H1 (cell line): Measurements from ENCODE around the gene F5. TPM values are rescaled to one million over a fixed set of nuclear protein-coding genes. Genes with fewer than 3 reads are reported as not detected.

Experiments
- CTCF ChIA-PET: fragments of 300-600 bp; sonication (Branson Sonifier 250); formaldehyde crosslinking; loops from one replicate; lab custom pipeline; 2021; ENCODE audit not compliant: partially characterized antibody; lab: Charles Lee
- POLR2A ChIA-PET: fragments of 300-600 bp; sonication (Branson Sonifier 250); formaldehyde crosslinking; loops from one replicate; lab custom pipeline; 2021; ENCODE audit warnings: inconsistent platforms; ENCODE audit not compliant: partially characterized antibody; lab: Charles Lee
- DNase-seq, 2 experiments: peaks; one replicate each; pipeline versions ENCODE4 v3.0.0 to v3.0.0-alpha.2; 2010 to 2022; ENCODE audit warnings: low spot score in 2 of 2, low read depth in 1 of 2, mixed read lengths in 1 of 2
- FAIRE-seq: peaks from 2 replicates; lab custom pipeline; 2011; peaks lifted over from hg19 to GRCh38; lab: Jason Lieb, UNC
- H2AFZ ChIP-seq: 2 replicates; pipeline ENCODE4 v1.8.1; 2012; ENCODE audit warnings: low read length, inconsistent platforms
- H2AK5ac ChIP-seq: 2 replicates; pipeline ENCODE4 v1.6.1; 2013; ENCODE audit warnings: low read depth, low read length
- H2BK120ac ChIP-seq: replicated peaks from 2 replicates; pipeline ENCODE3; 2013; ENCODE audit warnings: low read depth, low read length, inconsistent platforms
- H2BK12ac ChIP-seq: 2 replicates; pipeline ENCODE4 v1.6.1; 2013; ENCODE audit warnings: low read depth, low read length
- H2BK15ac ChIP-seq: 2 replicates; pipeline ENCODE4 v1.6.1; 2013; ENCODE audit warnings: low read length
- H2BK20ac ChIP-seq: 2 replicates; pipeline ENCODE4 v1.6.1; 2013; ENCODE audit warnings: low read length
- H2BK5ac ChIP-seq: 2 replicates; pipeline ENCODE4 v1.6.1; 2013; ENCODE audit warnings: low read depth, low read length
- H3K14ac ChIP-seq: 2 replicates; pipeline ENCODE4 v1.6.1; 2013; ENCODE audit warnings: inconsistent platforms; ENCODE audit not compliant: insufficient read length
- H3K18ac ChIP-seq: 2 replicates; pipeline ENCODE4 v1.6.1; 2013; ENCODE audit warnings: low read length; ENCODE audit errors: extremely low read depth
- H3K23ac ChIP-seq: 2 replicates; pipeline ENCODE4 v1.6.1; 2013; ENCODE audit warnings: inconsistent platforms; ENCODE audit not compliant: insufficient read length
- H3K23me2 ChIP-seq: 2 replicates; pipeline ENCODE4 v1.6.1; 2013; ENCODE audit warnings: low read depth, low read length
- H3K27ac ChIP-seq: 2 replicates; pipeline ENCODE4 v1.6.1; 2011; ENCODE audit warnings: low read depth, low read length, inconsistent platforms
- H3K27me3 ChIP-seq, 4 experiments: replicated peaks in 1 of 4; 1 replicate in 1 of 4; 2 replicates in 3 of 4; pipeline versions ENCODE4 v1.6.1 to v1.8.1; 2011 to 2013; ENCODE audit warnings: low read length in 3 of 4, mild to moderate bottlenecking in 3 of 4, inconsistent platforms in 2 of 4, mixed read lengths in 2 of 4, moderate library complexity in 1 of 4; ENCODE audit not compliant: control insufficient read depth in 3 of 4, insufficient read depth in 3 of 4; ENCODE audit errors: extremely low read depth in 1 of 4
- H3K36me3 ChIP-seq, 4 experiments: 2 replicates each; pipeline versions ENCODE4 v1.6.1 to v1.8.1; 2011 to 2013; ENCODE audit warnings: mild to moderate bottlenecking in 4 of 4, low read length in 3 of 4, moderate library complexity in 2 of 4, control low read depth in 1 of 4, inconsistent platforms in 1 of 4; ENCODE audit not compliant: insufficient read depth in 4 of 4, control insufficient read depth in 2 of 4
- H3K4ac ChIP-seq: replicated peaks from 2 replicates; pipeline ENCODE3; 2013; ENCODE audit warnings: low read length, low read depth, mixed read lengths, inconsistent platforms; ENCODE audit not compliant: insufficient read length
- H3K4me1 ChIP-seq, 4 experiments: replicated peaks in 1 of 4; 1 replicate in 1 of 4; 2 replicates in 3 of 4; pipeline versions ENCODE4 v1.6.1 to v1.8.1; 2011 to 2013; ENCODE audit warnings: low read length in 3 of 4, inconsistent platforms in 2 of 4, mixed read lengths in 1 of 4; ENCODE audit not compliant: insufficient read depth in 4 of 4, control insufficient read depth in 3 of 4
- H3K4me2 ChIP-seq, 2 experiments: 2 replicates each; pipeline versions ENCODE4 v1.6.1 to v1.8.1; 2011 to 2013; ENCODE audit warnings: low read depth in 2 of 2, low read length in 2 of 2, control low read depth in 1 of 2, inconsistent platforms in 1 of 2, mild to moderate bottlenecking in 1 of 2; ENCODE audit not compliant: insufficient read depth in 1 of 2
- H3K4me3 ChIP-seq, 4 experiments: fragments of 200-600, 300-600 bp in 1 of 4; sonication (generic), shearing (Covaris generic), sonication (Bioruptor Twin) in 1 of 4; 2 replicates each; pipeline versions ENCODE4 v1.5.1 to v1.8.1; 2011 to 2016; ENCODE audit warnings: low read length in 4 of 4, low read depth in 3 of 4, control low read depth in 2 of 4, inconsistent platforms in 2 of 4, mild to moderate bottlenecking in 2 of 4, mixed read lengths in 1 of 4, moderate library complexity in 1 of 4; ENCODE audit not compliant: insufficient read depth in 2 of 4; ENCODE audit errors: extremely low read depth in 1 of 4
- H3K56ac ChIP-seq: replicated peaks from 2 replicates; pipeline ENCODE3; 2013; ENCODE audit warnings: low read depth, mild to moderate bottlenecking, mixed read lengths, low read length, inconsistent platforms; ENCODE audit not compliant: insufficient read length
- H3K79me1 ChIP-seq: 2 replicates; pipeline ENCODE4 v1.6.1; 2013; ENCODE audit warnings: low read depth, low read length, control low read depth
- H3K79me2 ChIP-seq, 2 experiments: 2 replicates each; pipeline versions ENCODE4 v1.6.1 to v1.8.1; 2012 to 2013; ENCODE audit warnings: low read length in 2 of 2, mild to moderate bottlenecking in 2 of 2, inconsistent platforms in 1 of 2; ENCODE audit not compliant: insufficient read depth in 2 of 2, control insufficient read depth in 1 of 2
- H3K9ac ChIP-seq, 4 experiments: replicated peaks in 1 of 4; 1 replicate in 1 of 4; 2 replicates in 3 of 4; pipeline versions ENCODE4 v1.6.1 to v1.8.1; 2011 to 2013; ENCODE audit warnings: low read depth in 3 of 4, low read length in 3 of 4, control low read depth in 2 of 4, mild to moderate bottlenecking in 2 of 4, moderate library complexity in 2 of 4, inconsistent platforms in 1 of 4; ENCODE audit errors: extremely low read depth in 1 of 4
- H3K9me3 ChIP-seq, 2 experiments: 2 replicates each; pipeline versions ENCODE4 v1.6.1 to v1.8.1; 2012 to 2013; ENCODE audit warnings: mild to moderate bottlenecking in 2 of 2, moderate library complexity in 2 of 2, control low read depth in 1 of 2, inconsistent platforms in 1 of 2, low read depth in 1 of 2, low read length in 1 of 2, mixed read lengths in 1 of 2; ENCODE audit not compliant: insufficient read depth in 2 of 2
- H4K20me1 ChIP-seq, 2 experiments: replicated peaks in 1 of 2; 2 replicates each; pipeline versions ENCODE3 to v1.8.1; 2011 to 2013; ENCODE audit warnings: inconsistent platforms in 2 of 2, low read length in 2 of 2, mild to moderate bottlenecking in 1 of 2; ENCODE audit not compliant: insufficient read depth in 2 of 2, control insufficient read depth in 1 of 2
- H4K5ac ChIP-seq: 2 replicates; pipeline ENCODE4 v1.6.1; 2013; ENCODE audit warnings: low read length, low read depth, mixed read lengths, inconsistent platforms; ENCODE audit not compliant: insufficient read length
- H4K8ac ChIP-seq: 2 replicates; pipeline ENCODE4 v1.8.0; 2013; ENCODE audit warnings: mild to moderate bottlenecking, moderate library complexity, low read length, inconsistent platforms; ENCODE audit not compliant: insufficient read depth; ENCODE audit errors: extremely low read depth
- H4K91ac ChIP-seq: replicated peaks from 2 replicates; pipeline ENCODE3; 2013; ENCODE audit warnings: low read length, mixed read lengths, inconsistent platforms; ENCODE audit not compliant: insufficient read length
- CREB1 ChIP-seq: IDR thresholded peaks from 2 replicates; pipeline ENCODE4 v1.6.1; 2012; ENCODE audit warnings: inconsistent platforms
- EGR1 ChIP-seq: IDR thresholded peaks from 2 replicates; pipeline ENCODE4 v1.6.1; 2011; ENCODE audit warnings: low read depth, low read length, borderline replicate concordance
- GABPA ChIP-seq: IDR thresholded peaks from 2 replicates; pipeline ENCODE4 v1.6.1; 2011; ENCODE audit warnings: mild to moderate bottlenecking, low read length, moderate library complexity, borderline replicate concordance; ENCODE audit not compliant: insufficient read depth
- GTF2F1 ChIP-seq: IDR thresholded peaks from 2 replicates; pipeline ENCODE4 v1.6.1; 2012; ENCODE audit warnings: low read depth, low read length, improper control_type of control experiment, borderline replicate concordance
- HDAC2 ChIP-seq, 2 experiments: fragments of 300-600 bp in 1 of 2; sonication (generic) in 1 of 2; IDR thresholded peaks; 2 replicates each; pipeline ENCODE4 v1.6.1; 2011 to 2012; ENCODE audit warnings: low read depth in 2 of 2, low read length in 2 of 2, mild to moderate bottlenecking in 2 of 2, moderate library complexity in 2 of 2, borderline replicate concordance in 1 of 2, inconsistent platforms in 1 of 2
- KDM5A ChIP-seq: fragments of 200-600 bp; IDR thresholded peaks from 2 replicates; pipeline ENCODE4 v1.7.1; 2012; ENCODE audit warnings: mild to moderate bottlenecking, low read length, inconsistent platforms, mixed read lengths
- RNF2 ChIP-seq: fragments of 200-900, 300-1000 bp; sonication (generic); IDR thresholded peaks from 2 replicates; pipeline ENCODE4 v1.7.1; 2016; ENCODE audit warnings: borderline replicate concordance, low read depth, mild to moderate bottlenecking, antibody characterized with exemption, low read length; ENCODE audit not compliant: poor library complexity, severe bottlenecking; ENCODE audit errors: missing control alignments
- SIN3A ChIP-seq, 2 experiments: IDR thresholded peaks in 1 of 2; conservative IDR thresholded peaks in 1 of 2; 2 replicates each; pipeline ENCODE4 v1.6.1; 2011 to 2012; ENCODE audit warnings: low read length in 2 of 2, improper control_type of control experiment in 1 of 2, low read depth in 1 of 2, mild to moderate bottlenecking in 1 of 2
- SIRT6 ChIP-seq: IDR thresholded peaks from one replicate; pipeline ENCODE4 v1.7.1; 2012; ENCODE audit warnings: low read length, inconsistent platforms
- TEAD4 ChIP-seq: IDR thresholded peaks from 2 replicates; pipeline ENCODE4 v1.6.1; 2012; ENCODE audit warnings: low read depth, low read length, inconsistent platforms, mixed read lengths
- ZNF274 ChIP-seq: IDR thresholded peaks from 2 replicates; pipeline ENCODE4 v1.7.0; 2012; ENCODE audit warnings: low read length, borderline replicate concordance; ENCODE audit errors: extremely low read depth
- whole genome bisulfite sequencing, 2 experiments: shearing (Covaris generic) in 1 of 2; methylation state at CpG; one replicate each; pipeline versions ENCODE4 v1.1.6 to v1.1.7; 2013 to 2015; ENCODE audit warnings: low lambda C conversion rate in 2 of 2, mixed read lengths in 2 of 2, inconsistent platforms in 1 of 2, low coverage in 1 of 2, missing lambda C conversion rate in 1 of 2; ENCODE audit not compliant: insufficient replicate concordance in 2 of 2, insufficient coverage in 1 of 2, insufficient read length in 1 of 2; ENCODE audit errors: extremely low coverage in 1 of 2, missing lambda C conversion rate in 1 of 2; 5-methylcytosine and 5-hydroxymethylcytosine counted together
- polyA plus RNA-seq, 7 experiments: library from polyadenylated mRNA; depleted of rRNA in 3 of 7; stranded (reverse) in 5 of 7; unstranded in 2 of 7; fragments of >200 nt in 5 of 7; fragments of 200-250 nt in 2 of 7; gene quantifications; 1 replicate in 5 of 7; 2 replicates in 1 of 7; 4 replicates in 1 of 7; pipeline versions ENCODE4 v1.2.1 to v1.2.3, GENCODE V29; 2011 to 2013; ENCODE audit warnings: missing spikeins in 2 of 7, mixed read lengths in 2 of 7
- total RNA-seq: library from RNA; stranded (reverse); fragmentation: NEBNext Ultra II Directional; extraction: Animal tissue kit (Norgen Biotek cat#: 25700); gene quantifications from 2 replicates; pipeline ENCODE4 v1.2.1, GENCODE V29; 2021

Gene F5
- total and polyA plus RNA-seq, 2 of the 8 experiments (the other 6 are each of a cell fraction or from before 2014, with no cell fraction given): 0.04 to 0.06 TPM

GRCh38 chr1:169483500-169483966 lies 102.7 kb downstream of the F5 start:
- Histone ChIP-seq H3K79me1 (peaks cover 9% of the 10 kb centered on the region), H3K4ac (no peak overlapping the region)

More at GRCh38 chr1:169483500-169483966, 102.7 kb downstream of the F5 start:
- H2AK5ac ChIP-seq: no peak overlapping the region
- no peak for FAIRE-seq
- H3K4me1 ChIP-seq: peaks cover 0 to 30% (median 15%) of the 10 kb centered on the region in 4 experiments; a peak in 5 of 7 replicates
- ChIA-PET CTCF (interaction anchor here (0.9 to 1.5 kb wide), 3 partner anchors 11 to 14 kb away, joined by 3 to 5 read pairs (median 4); no protein-coding TSS in a partner anchor), POLR2A (interaction anchor here (1.0 kb wide), 1 partner anchor 22 kb away, joined by 6 read pairs; no protein-coding TSS in a partner anchor)
- H4K91ac ChIP-seq: peak overlapping the region; percentile 7
- H3K56ac ChIP-seq: no peak overlapping the region
- no peak overlapping the region for H4K8ac ChIP-seq
- H4K5ac ChIP-seq: no peak overlapping the region
- H2BK20ac ChIP-seq: no peak overlapping the region
- no peaks in the 10 kb centered on the region for H3K9me3 ChIP-seq
- H3K14ac ChIP-seq: no peak overlapping the region
- H3K18ac ChIP-seq: no peak overlapping the region
- H3K27ac ChIP-seq: no peak overlapping the region
- peaks cover 12% of the 10 kb centered on the region for H3K23me2 ChIP-seq
- DNase-seq: no peak
- no peaks in the 10 kb centered on the region for H3K36me3 ChIP-seq
- H3K79me2 ChIP-seq: peaks cover 10 to 65% of the 10 kb centered on the region in 2 experiments; a peak in 3 of 4 replicates
- H2AFZ ChIP-seq: no peak overlapping the region
- peak overlapping the region in 2 of 4 experiments; percentile 84 to 91; a peak in 3 of 8 replicates for H3K4me3 ChIP-seq
- H3K23ac ChIP-seq: no peak overlapping the region
- H3K9ac ChIP-seq: no peak overlapping the region
- no peak overlapping the region for H2BK15ac ChIP-seq
- H4K20me1 ChIP-seq: peaks cover 0 to 8% of the 10 kb centered on the region in 2 experiments
- WGBS, 2 experiments: 69% methylated on average over 5 of the region's 5 CpGs; no CpG with 5 or more reads in 1 of the 2 experiments
- H3K27me3 ChIP-seq: no peaks in the 10 kb centered on the region
- H2BK5ac ChIP-seq: no peak overlapping the region
- H3K4me2 ChIP-seq: peak overlapping the region; percentile 88 to 94
- TF ChIP-seq TEAD4 (no peak), GABPA (no peak), SIRT6 (no peak), EGR1 (no peak), RNF2 (no peak), GTF2F1 (no peak), HDAC2 (IDR thresholded peaks at IDR 0.05; ENCODE audit: borderline replicate concordance in 1 of 2, low read depth in 2 of 2, low read length in 2 of 2) (no peak), SIN3A (conservative IDR thresholded peaks at IDR 0.05 in 1 of 2, IDR thresholded peaks at IDR 0.05 in 1 of 2; ENCODE audit: low read depth in 1 of 2, low read length in 2 of 2) (no peak), CREB1 (no peak), ZNF274 (no peak), KDM5A (no peak)
- no peak overlapping the region for H2BK12ac ChIP-seq
- no peak overlapping the region for H2BK120ac ChIP-seq
